Measurements from ENCODE around the gene CRIP3. TPM values are rescaled to one million over a fixed set of nuclear protein-coding genes. Genes with fewer than 3 reads are reported as not detected.

Gene CRIP3
- total and polyA plus RNA-seq, 10 of the 15 experiments (the other 5 are each of a cell fraction or from before 2014, with no cell fraction given), result 1.5 to 9.2 (median 2.2) TPM

DNA sequence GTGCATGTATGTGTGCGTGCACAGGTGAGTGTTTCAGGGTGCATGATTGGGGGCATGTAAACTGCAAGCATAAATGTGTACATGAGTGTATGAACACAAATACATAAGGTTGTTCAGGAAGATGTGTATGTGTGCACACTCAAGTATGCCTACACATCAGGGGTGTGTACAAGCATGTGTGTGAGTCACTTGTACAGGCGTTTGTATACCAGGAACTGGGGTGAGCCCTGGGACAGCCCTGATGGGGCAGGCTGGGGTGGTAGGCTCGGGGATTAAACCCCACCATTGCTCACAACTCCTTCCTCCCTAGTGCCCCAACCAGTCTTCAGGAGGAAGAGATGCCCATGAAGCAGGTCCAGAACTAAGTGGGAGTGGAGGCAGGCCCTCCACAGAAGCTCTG is 4.3 kb downstream of the CRIP3 start:
- no peak for FAIRE-seq
- ChIA-PET SMC1A (ENCODE audit: uncharacterized antibody, unreplicated experiment) (interaction anchor here (0.8 kb wide), 1 partner anchor 17 kb away, joined by 4 read pairs; no protein-coding TSS in a partner anchor), RAD21 (ENCODE audit: unreplicated experiment) (no interaction called here)

More for the DNA sequence above, 4.3 kb downstream of the CRIP3 start:
- no peak overlapping the region for H3K9ac ChIP-seq (ENCODE audit: control insufficient read depth, insufficient read depth, low read length)
- H3K4me3 ChIP-seq, result no peak overlapping the region
- H3K27me3 ChIP-seq (replicated peaks in 1 of 2; ENCODE audit: control insufficient read depth in 2 of 2, insufficient read depth in 2 of 2, low read length in 1 of 2), result no peaks in the 10 kb centered on the region
- no peak overlapping the region for H3K4me2 ChIP-seq (ENCODE audit: control insufficient read depth, insufficient read depth)
- H3K79me2 ChIP-seq (ENCODE audit: control insufficient read depth, insufficient read depth, low read length), result no peaks in the 10 kb centered on the region
- intact Hi-C loops (cut with micrococcal nuclease; ENCODE audit: unreplicated experiment), result no loop called here
- ChIA-PET CTCF (interaction anchor here (1.1 kb wide), 1 partner anchor 30 kb away, joined by 3 read pairs; no protein-coding TSS in a partner anchor), POLR2A (no interaction called here)
- in situ Hi-C loops (cut with MboI), result no loop called here
- no peak for DNase-seq (ENCODE audit: low read depth, low spot score)
- no peak for ATAC-seq
- no peak overlapping the region for H3K27ac ChIP-seq (ENCODE audit: control insufficient read depth, insufficient read depth)
- H4K20me1 ChIP-seq (ENCODE audit: control insufficient read depth, insufficient read depth), result no peaks in the 10 kb centered on the region
- WGBS (ENCODE audit: insufficient coverage, insufficient replicate concordance, low lambda C conversion rate, missing lambda C conversion rate), result 26% methylated on average over 3 of the region's 3 CpGs
- H3K36me3 ChIP-seq (ENCODE audit: control insufficient read depth in 2 of 2, insufficient read depth in 2 of 2, low read length in 1 of 2), result no peaks in the 10 kb centered on the region
- H2AFZ ChIP-seq (ENCODE audit: control insufficient read depth, low read depth, low read length), result no peak overlapping the region
- BruUV-seq (replicated peaks), result no TSS peak
- H3K4me1 ChIP-seq (ENCODE audit: control insufficient read depth, insufficient read depth, low read length), result no peaks in the 10 kb centered on the region
- no peaks in the 10 kb centered on the region for H3K9me3 ChIP-seq (replicated peaks; ENCODE audit: control insufficient read depth, insufficient read depth, low read length)
- TF ChIP-seq NR2C1 (IDR thresholded peaks at IDR 0.05), result no peak
- TF ChIP-seq, protein P1, sequence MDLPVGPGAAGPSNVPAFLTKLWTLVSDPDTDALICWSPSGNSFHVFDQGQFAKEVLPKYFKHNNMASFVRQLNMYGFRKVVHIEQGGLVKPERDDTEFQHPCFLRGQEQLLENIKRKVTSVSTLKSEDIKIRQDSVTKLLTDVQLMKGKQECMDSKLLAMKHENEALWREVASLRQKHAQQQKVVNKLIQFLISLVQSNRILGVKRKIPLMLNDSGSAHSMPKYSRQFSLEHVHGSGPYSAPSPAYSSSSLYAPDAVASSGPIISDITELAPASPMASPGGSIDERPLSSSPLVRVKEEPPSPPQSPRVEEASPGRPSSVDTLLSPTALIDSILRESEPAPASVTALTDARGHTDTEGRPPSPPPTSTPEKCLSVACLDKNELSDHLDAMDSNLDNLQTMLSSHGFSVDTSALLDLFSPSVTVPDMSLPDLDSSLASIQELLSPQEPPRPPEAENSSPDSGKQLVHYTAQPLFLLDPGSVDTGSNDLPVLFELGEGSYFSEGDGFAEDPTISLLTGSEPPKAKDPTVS (IDR thresholded peaks at IDR 0.05; ENCODE audit: low read depth, low read length), result no peak
- TF ChIP-seq TARDBP (IDR thresholded peaks at IDR 0.05; ENCODE audit: borderline replicate concordance), result no peak
- TF ChIP-seq, protein P2, sequence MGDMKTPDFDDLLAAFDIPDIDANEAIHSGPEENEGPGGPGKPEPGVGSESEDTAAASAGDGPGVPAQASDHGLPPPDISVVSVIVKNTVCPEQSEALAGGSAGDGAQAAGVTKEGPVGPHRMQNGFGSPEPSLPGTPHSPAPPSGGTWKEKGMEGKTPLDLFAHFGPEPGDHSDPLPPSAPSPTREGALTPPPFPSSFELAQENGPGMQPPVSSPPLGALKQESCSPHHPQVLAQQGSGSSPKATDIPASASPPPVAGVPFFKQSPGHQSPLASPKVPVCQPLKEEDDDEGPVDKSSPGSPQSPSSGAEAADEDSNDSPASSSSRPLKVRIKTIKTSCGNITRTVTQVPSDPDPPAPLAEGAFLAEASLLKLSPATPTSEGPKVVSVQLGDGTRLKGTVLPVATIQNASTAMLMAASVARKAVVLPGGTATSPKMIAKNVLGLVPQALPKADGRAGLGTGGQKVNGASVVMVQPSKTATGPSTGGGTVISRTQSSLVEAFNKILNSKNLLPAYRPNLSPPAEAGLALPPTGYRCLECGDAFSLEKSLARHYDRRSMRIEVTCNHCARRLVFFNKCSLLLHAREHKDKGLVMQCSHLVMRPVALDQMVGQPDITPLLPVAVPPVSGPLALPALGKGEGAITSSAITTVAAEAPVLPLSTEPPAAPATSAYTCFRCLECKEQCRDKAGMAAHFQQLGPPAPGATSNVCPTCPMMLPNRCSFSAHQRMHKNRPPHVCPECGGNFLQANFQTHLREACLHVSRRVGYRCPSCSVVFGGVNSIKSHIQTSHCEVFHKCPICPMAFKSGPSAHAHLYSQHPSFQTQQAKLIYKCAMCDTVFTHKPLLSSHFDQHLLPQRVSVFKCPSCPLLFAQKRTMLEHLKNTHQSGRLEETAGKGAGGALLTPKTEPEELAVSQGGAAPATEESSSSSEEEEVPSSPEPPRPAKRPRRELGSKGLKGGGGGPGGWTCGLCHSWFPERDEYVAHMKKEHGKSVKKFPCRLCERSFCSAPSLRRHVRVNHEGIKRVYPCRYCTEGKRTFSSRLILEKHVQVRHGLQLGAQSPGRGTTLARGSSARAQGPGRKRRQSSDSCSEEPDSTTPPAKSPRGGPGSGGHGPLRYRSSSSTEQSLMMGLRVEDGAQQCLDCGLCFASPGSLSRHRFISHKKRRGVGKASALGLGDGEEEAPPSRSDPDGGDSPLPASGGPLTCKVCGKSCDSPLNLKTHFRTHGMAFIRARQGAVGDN (IDR thresholded peaks at IDR 0.05), result no peak
- no peak for TF ChIP-seq POLR2AphosphoS2 (IDR thresholded peaks at IDR 0.05; ENCODE audit: low read depth, low read length)
- no peak for TF ChIP-seq MYB (IDR thresholded peaks at IDR 0.05; ENCODE audit: borderline replicate concordance, low read depth, low read length)
- TF ChIP-seq, protein P3, sequence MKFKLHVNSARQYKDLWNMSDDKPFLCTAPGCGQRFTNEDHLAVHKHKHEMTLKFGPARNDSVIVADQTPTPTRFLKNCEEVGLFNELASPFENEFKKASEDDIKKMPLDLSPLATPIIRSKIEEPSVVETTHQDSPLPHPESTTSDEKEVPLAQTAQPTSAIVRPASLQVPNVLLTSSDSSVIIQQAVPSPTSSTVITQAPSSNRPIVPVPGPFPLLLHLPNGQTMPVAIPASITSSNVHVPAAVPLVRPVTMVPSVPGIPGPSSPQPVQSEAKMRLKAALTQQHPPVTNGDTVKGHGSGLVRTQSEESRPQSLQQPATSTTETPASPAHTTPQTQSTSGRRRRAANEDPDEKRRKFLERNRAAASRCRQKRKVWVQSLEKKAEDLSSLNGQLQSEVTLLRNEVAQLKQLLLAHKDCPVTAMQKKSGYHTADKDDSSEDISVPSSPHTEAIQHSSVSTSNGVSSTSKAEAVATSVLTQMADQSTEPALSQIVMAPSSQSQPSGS (IDR thresholded peaks at IDR 0.05; ENCODE audit: low read length), result no peak
- TF ChIP-seq GABPA (IDR thresholded peaks at IDR 0.05; ENCODE audit: low read depth), result no peak
- TF ChIP-seq SMAD5 (IDR thresholded peaks at IDR 0.05; ENCODE audit: low read depth), result no peak
- TF ChIP-seq CHD4 (IDR thresholded peaks at IDR 0.05), result no peak
- no peak for TF ChIP-seq POLR2AphosphoS5 (IDR thresholded peaks at IDR 0.05; ENCODE audit: low read length)
- no peak for TF ChIP-seq FOXM1 (IDR thresholded peaks at IDR 0.05; ENCODE audit: low read depth, low read length)
- TF ChIP-seq, protein P4, sequence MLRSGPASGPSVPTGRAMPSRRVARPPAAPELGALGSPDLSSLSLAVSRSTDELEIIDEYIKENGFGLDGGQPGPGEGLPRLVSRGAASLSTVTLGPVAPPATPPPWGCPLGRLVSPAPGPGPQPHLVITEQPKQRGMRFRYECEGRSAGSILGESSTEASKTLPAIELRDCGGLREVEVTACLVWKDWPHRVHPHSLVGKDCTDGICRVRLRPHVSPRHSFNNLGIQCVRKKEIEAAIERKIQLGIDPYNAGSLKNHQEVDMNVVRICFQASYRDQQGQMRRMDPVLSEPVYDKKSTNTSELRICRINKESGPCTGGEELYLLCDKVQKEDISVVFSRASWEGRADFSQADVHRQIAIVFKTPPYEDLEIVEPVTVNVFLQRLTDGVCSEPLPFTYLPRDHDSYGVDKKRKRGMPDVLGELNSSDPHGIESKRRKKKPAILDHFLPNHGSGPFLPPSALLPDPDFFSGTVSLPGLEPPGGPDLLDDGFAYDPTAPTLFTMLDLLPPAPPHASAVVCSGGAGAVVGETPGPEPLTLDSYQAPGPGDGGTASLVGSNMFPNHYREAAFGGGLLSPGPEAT (IDR thresholded peaks at IDR 0.05; ENCODE audit: low read depth), result no peak
- TF ChIP-seq CBFB (IDR thresholded peaks at IDR 0.05; ENCODE audit: low read depth), result no peak
- TF ChIP-seq CREM (IDR thresholded peaks at IDR 0.05; ENCODE audit: low read depth), result no peak
- no peak for TF ChIP-seq ZBED1 (IDR thresholded peaks at IDR 0.05; ENCODE audit: borderline replicate concordance)
- TF ChIP-seq SMARCA5 (IDR thresholded peaks at IDR 0.05), result no peak
- no peak for TF ChIP-seq NR2F1 (conservative IDR thresholded peaks at IDR 0.05)
